Panc1 (cell line): ENCODE measurements around the gene ITPRIPL1.

Experiments used
- CTCF ChIP-seq: fragments of 450-650 bp; IDR thresholded peaks from 2 replicates; pipeline ENCODE4 v1.5.1; 2017; ENCODE audit warnings: mild to moderate bottlenecking
- POLR2AphosphoS5 ChIP-seq: IDR thresholded peaks from 2 replicates; pipeline ENCODE4 v1.6.1; 2012; ENCODE audit warnings: mild to moderate bottlenecking, low read depth, low read length, moderate library complexity
- REST ChIP-seq, 2 experiments: IDR thresholded peaks; 2 replicates each; pipeline ENCODE4 v1.6.1; 2011 to 2012; ENCODE audit warnings: low read depth in 2 of 2, control low read depth in 1 of 2, low read length in 1 of 2, mild to moderate bottlenecking in 1 of 2, moderate library complexity in 1 of 2; ENCODE audit not compliant: insufficient read depth in 1 of 2
- TCF7L2 ChIP-seq: IDR thresholded peaks from 2 replicates; pipeline ENCODE4 v1.6.1; 2011; ENCODE audit warnings: mild to moderate bottlenecking, low read depth, low read length, inconsistent platforms

DNA sequence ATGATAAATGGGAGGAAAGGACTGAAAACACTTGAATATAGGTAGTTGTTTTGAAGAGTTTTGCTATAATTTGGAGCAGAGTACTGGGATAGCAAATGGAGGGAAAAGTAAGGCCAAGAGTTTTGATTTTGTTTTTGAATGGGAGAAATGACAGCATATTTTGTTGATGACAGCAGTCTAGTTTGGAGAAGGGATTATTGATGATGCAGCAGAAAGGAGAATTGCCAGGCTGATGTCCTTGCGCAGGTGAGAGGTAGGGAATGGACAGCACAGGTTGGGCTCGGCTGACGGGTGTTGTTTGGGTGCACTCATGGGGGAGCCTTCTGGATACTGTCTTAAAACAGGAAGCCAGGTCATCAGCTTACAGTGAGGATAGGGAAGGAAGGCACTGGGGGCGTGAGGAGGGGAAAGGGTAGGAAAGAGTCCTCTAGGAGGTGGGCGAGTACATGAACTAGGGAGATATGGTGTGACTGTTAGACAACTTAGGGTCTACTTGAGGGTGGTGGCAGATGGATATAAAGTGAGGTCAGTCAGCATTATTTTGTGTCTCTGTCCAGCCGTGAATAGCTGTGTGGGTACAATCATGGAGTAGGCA is 20.8 kb downstream of the ITPRIPL1 start:
- TF ChIP-seq POLR2AphosphoS5, result no peak
- no peak for TF ChIP-seq CTCF
- TF ChIP-seq TCF7L2, result no peak
- no peak for TF ChIP-seq REST (IDR thresholded peaks at IDR 0.05; ENCODE audit: insufficient read depth in 1 of 2, low read depth in 2 of 2, low read length in 1 of 2)
